HG03108 (cell line): ENCODE measurements around the gene DCDC1.
A peak's percentile ranks its signal among the peaks of the same experiment; 100 is the strongest.

Experiments
- ATAC-seq: cut with Tn5 transposase; IDR thresholded peaks from one replicate; pipeline ENCODE4 v1.9.1; 2021; ENCODE audit warnings: moderate library complexity; ENCODE audit not compliant: unreplicated experiment

DCDC1 gene

GRCh38 chr11:30919389-30920152, 450.0 kb downstream of the DCDC1 start:
- ATAC-seq = no peak

GRCh38 chr11:30917859-30918478, 451.6 kb downstream of the DCDC1 start:
- ATAC-seq = peak; percentile 63

- no peak for ATAC-seq
Observed at GRCh38 chr11:30917266-30917665, 452.3 kb downstream of the DCDC1 start.

GRCh38 chr11:30916764-30917163, 452.8 kb downstream of the DCDC1 start:
- ATAC-seq = no peak

GRCh38 chr11:30914143-30914762, 455.3 kb downstream of the DCDC1 start:
- ATAC-seq = no peak

- no peak for ATAC-seq
Observed at GRCh38 chr11:30911247-30911646, 458.3 kb downstream of the DCDC1 start.

- no peak for ATAC-seq
Observed at GRCh38 chr11:30908857-30909256, 460.7 kb downstream of the DCDC1 start.

GRCh38 chr11:30908272-30908671, 461.3 kb downstream of the DCDC1 start:
- no peak for ATAC-seq

- no peak for ATAC-seq
Observed at GRCh38 chr11:30902929-30903328, 466.6 kb downstream of the DCDC1 start.

GRCh38 chr11:30895046-30895445, 474.5 kb downstream of the DCDC1 start:
- ATAC-seq = no peak

GRCh38 chr11:30893318-30893717, 476.2 kb downstream of the DCDC1 start:
- ATAC-seq = no peak

- no peak for ATAC-seq
Observed at GRCh38 chr11:30889143-30889794, 480.3 kb downstream of the DCDC1 start.

- ATAC-seq = no peak
Observed at GRCh38 chr11:30879322-30880005, 490.1 kb downstream of the DCDC1 start.

GRCh38 chr11:30878400-30878799, 491.1 kb downstream of the DCDC1 start:
- ATAC-seq = no peak

- ATAC-seq = no peak
Observed at GRCh38 chr11:30876663-30877396, 492.7 kb downstream of the DCDC1 start.

GRCh38 chr11:30876228-30876627, 493.3 kb downstream of the DCDC1 start:
- no peak for ATAC-seq

GRCh38 chr11:30875806-30876205, 493.7 kb downstream of the DCDC1 start:
- ATAC-seq = no peak

GRCh38 chr11:30873924-30874610, 495.5 kb downstream of the DCDC1 start:
- no peak for ATAC-seq

GRCh38 chr11:30868626-30869081, 500.9 kb downstream of the DCDC1 start:
- no peak for ATAC-seq

GRCh38 chr11:30863209-30863608, 506.3 kb downstream of the DCDC1 start:
- no peak for ATAC-seq
